NK-92 treated with Interleukin-12 subunit alpha and Interleukin-12 subunit beta, amount 100 ng/mL, for 24 hours (cell line): Measurements from ENCODE around the gene NMRAL1.

Experiments
- DNase-seq: peaks from one replicate; lab custom pipeline; 2025; lab: John Stamatoyannopoulos, UW

NMRAL1 gene

DNA sequence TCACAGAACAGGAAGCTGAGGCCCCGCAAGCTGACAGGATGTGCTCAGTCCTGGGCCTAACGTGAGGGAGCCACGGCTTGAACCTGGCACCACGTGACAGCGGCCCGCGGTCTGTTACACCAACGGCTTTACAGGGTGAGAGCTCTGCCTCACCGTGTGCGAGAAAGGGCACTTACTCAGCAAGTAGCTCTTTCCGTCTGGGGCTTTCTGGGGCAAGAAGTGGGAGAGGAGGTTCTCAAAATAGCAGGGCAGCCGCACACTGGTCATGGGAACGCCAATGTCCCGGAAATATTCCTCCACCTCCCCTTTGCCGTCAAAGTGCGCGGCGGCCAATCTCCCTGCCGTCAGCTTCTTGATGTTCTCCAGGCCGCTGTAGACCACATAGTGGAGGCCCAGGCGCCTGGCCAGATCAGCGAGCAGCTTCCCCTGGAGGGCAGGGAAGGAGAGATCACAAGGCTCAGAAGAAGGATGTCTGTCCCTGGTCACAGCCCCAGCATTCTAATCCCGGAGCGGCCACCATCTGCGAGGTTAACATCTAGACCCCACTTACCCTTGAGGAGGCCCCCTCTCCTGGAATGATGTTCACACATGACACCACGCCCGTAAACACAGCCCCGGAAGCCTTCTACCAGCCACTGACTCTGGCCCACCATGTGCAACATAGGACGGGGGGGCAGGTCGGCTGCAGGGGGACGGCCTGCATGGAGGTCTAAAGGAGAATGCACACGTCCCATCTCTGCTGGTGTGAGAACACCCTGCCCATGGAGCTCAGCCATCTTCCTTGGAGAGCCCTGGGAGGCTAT is 8.2 kb downstream of the NMRAL1 start:
- no peak for DNase-seq

DNA sequence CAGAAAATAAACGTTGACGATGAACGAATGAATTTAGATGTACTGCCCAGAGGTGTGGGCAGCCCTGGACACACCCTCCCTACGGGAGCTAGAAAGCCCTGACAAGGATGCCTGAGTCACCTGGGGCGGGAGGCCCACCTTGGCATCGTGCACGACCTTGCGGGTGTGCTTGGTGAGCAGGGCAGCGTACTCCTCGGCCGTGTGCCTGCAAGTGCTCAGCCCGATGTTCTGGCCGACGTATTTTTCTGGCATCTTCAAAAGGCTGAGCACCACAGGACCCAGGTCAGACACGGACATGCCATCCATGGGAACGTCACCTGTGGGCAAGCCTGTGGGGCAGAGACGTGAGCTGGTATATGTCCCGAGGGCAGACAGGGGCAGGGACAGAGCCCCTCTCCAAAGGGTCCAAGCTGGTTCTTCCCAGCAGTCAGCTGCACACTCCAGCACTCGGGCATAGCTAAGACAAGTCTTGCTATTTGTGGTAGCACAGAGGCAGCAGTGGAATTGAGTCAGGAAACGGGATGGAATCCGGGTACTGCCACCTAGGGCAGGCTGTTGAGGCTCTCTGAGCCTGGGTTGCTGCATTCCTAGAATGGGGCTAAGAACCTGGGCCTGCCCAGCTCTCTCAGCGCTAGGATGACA is 10.8 kb downstream of the NMRAL1 start:
- no peak for DNase-seq

DNA sequence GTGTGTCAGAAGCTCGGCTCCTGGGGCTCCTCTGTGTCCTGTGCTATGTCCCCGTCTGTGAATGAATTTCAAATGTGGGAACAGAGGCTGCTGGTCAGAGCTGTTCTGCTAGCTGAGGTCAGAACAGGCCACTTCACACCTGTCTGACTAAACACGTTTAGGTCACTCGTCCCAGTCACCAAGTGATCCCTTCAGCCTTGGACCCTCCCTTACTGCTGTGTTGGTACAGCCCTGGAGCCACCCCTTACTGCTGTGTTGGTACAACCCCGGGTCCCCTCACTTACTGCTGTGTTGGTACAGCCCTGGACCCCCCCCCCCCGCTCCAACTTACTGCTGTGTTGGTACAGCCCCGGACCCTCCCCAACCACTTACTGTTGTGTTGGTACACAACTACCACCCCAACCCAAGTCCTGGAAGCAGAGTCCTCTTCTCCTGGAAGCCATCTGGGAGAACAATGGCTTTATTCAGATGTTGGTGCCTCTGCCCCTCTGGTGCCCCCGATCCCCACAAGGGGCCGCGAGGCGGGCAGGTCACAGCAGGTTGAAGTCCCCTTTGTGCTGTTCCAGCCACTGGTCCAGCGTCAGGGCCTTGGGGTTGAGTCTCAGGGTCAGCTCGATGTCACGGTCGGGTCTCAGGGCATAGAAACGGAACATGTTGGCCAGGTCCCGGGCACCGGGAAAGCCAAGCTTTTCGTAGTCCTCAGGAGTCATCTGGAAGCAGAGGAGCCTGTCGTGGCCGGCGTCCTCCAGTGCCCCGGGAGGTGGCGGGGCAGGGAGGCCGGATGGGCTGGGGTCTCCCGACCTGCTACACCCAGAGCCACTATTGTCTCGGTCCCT is 13.0 kb downstream of the NMRAL1 start:
- DNase-seq: no peak

DNA sequence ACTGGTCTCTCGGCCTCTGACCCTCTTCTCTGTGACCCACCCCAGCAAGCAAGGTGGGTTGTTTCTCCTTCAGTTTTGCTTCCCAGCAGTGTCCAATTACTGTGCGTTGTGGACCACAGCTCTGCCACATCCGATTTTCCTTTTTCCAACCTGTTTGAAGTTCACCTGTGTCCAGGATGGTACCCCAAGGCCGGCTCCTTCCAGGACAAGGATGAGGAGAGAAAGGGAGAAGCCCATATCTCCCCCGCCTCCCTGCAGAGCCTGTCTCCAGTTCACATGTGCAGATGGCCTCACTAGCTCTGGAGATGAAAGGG is 13.5 kb downstream of the NMRAL1 start:
- no peak for DNase-seq

DNA sequence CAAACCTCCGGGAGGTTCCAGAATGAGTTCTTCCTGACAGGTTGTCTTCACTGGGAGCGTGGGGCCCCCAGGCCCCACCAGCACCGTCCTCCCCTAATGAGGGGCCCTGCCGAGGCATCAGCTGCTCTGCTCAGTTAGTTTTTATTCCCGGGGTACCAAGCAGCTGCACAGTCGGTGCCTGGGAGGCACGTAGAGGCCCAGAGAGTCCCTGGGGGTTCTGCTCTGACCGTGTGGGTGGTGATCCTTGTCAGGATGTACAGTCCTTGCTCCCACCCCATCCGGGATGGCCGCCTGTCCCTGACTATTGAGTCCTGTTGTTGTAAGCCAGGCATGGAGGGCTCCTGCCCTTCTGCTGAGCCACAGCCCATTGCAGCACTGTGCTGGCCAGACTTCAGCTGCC is 18.5 kb downstream of the NMRAL1 start:
- DNase-seq: no peak

DNA sequence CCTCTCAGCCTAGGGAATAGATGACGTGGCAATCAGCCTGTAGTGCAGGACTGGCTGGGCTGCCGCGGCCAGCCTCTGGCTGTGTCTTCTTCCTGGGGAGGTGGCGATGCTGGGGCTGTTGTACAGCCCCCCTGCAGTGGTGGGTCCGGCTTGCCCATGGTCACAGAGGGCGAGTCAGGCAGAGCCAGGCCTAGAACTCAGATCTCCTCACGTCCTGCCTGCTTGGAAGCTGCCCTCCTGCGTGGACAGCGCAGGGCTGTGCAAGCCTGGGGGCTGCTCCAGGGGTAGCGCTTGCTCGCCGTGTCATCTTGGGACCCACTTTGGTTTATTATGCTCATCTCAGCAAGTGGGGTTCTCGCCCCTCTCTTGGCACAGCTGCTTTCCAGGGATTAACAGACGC is 19.3 kb downstream of the NMRAL1 start:
- no peak for DNase-seq

DNA sequence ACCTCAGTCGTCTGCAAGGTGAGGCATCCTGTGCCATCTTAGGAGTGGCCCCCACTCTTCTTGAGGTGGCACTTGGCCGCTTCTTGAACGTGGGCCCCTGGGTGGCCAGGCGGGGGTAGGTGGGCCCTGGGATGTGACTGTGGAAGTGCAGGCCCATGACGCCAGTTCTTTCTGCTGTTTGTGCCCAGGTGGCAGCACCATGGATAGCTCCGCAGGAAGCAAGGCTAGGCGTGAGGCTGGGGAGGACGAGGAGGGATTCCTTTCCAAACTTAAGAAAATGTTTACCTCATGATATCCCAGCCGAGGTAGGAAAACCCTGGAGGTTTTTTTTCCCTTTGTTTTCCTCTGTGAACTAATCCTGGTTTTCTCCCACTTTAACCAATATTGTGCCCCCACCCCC is 19.8 kb downstream of the NMRAL1 start:
- no peak for DNase-seq

DNA sequence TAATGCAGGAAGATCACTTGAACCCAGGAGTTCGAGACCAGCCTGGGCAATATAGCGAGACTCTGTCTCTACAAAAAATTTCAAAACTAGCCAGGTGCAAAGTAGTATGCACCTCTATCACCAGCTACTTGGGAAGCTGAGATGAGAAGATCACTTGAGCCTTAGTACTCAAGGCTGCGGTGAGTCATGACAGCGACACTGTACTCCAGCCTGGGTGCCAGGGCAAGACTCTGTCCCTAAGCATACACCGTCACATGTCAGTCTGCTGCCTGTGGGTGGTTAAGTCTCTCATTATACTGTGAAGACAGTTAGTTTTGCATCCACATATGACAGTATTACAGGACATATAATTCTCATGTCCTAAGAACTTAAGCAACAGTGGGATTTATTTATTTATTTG is 21.8 kb downstream of the NMRAL1 start:
- no peak for DNase-seq

DNA sequence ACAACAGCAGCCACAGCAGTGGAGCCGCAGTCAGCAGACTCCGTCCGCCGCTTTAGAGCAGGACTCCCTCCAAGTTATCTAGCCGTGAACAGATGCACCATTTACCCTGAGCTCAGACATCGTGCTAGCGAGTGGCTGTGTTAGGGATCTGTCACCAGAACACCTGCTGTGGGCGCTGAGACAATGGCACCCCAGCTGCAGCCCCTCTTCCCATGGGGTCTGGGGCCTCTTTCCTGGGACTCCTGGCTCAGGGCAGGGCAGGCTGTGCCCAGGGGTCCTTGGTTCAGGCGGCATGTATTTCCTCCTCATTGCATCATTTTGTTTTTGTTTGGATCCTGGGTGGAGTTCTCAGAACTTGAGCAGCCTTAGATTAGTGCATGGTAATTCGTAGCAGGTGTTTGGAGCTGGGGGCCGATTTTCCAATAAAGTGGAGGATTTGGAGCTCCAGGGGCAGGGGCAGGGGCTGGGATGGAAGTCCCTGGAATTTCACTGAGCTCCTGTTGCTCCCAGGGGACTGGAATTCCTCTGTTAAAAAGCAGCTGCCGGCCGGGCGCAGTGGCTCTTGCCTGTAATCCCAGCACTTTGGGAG is 23.4 kb downstream of the NMRAL1 start:
- DNase-seq: no peak

DNA sequence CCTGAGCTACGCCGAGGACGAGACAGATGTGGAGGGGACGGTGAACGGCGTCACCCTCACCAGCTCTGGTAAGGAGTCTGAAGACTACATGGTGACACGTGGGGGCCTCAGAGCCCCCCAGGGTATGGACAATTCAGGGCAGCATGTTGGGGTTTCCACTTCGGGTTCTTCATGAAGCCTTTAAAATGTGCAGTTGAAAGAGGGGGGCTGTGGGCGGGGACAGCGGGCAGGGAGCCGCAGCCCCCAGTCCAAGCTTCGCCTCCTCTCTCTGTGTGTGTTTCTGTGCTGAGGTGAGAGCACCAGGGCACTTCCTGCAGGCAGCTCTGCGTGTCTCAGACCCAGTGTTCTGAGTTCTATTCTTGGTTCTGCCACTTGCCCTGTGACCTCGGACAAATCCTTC is 24.0 kb downstream of the NMRAL1 start:
- DNase-seq: no peak

DNA sequence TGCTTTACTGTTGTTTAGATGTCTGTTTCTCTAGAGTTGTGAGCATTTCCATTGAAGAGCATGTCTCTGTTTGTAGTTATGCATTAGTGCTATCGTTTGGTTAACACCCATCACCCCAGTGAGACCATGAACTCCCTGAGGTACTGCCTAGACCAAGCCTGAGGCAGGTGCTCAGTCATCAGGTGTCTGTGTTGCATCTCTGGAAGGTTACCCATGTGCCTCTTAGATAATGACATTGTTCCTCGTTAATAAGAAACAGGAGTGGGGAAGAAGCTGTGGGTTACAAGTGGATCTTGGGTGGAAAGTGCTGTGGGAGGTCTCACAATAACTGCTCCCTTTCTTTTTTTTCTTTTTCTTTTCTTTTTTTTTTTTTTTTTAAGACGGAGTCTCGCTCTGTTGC is 30.4 kb downstream of the NMRAL1 start:
- DNase-seq: no peak

DNA sequence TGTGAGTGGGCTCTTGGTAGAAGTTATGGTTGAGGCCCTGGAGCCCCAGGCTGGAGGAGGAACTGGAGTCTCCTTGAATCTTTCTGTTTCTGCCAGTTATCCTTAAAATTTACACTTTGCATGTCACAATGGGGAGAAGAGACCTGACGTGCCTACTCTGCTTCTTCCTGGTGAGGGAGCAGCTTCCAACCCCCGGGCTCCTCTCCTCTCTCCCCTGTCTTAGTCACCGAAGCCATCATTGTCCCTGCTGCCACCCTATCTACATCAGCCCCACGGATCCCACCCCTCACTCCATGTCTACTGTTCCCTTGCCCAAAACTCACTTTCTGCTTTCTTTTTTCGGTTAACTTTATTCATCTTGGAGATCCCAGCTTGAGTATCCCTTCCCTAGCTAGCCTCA is 31.2 kb downstream of the NMRAL1 start:
- DNase-seq: no peak

DNA sequence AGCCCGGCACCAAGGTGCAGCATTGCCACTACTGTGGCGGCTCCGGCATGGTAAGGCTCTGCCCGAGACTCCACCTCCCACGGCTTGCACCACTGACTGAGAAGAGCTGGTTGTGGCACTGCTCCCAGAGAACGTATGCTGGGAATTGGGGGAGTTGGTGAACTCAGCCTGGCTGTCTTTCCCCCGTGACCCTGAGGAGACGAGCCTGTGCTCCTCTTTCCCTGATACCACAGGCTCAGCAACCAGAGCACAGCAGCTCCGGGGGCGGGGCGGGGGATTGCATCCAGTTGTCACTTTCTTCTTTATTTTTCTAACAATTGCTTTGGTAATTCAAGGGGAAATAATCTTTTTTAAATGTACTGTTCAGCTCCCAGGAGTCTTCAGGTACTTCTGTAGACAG is 32.1 kb downstream of the NMRAL1 start:
- no peak for DNase-seq

DNA sequence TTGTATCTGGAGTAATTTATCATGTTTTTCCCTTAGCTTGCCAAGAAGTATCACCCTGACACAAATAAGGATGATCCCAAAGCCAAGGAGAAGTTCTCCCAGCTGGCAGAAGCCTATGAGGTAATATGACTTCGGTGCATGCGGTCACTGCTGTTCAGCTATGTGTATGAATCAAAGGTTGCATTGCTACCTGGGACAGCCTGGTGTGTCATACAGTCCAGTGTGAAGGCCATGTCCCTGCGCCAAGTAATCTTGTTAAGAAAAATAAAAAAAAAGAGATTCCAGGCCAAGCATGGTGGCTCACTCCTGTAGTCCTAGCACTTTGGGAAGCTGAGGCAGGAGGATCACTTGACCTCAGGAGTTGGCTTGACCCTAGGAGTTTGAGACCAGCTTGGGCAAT is 37.1 kb downstream of the NMRAL1 start:
- no peak for DNase-seq

DNA sequence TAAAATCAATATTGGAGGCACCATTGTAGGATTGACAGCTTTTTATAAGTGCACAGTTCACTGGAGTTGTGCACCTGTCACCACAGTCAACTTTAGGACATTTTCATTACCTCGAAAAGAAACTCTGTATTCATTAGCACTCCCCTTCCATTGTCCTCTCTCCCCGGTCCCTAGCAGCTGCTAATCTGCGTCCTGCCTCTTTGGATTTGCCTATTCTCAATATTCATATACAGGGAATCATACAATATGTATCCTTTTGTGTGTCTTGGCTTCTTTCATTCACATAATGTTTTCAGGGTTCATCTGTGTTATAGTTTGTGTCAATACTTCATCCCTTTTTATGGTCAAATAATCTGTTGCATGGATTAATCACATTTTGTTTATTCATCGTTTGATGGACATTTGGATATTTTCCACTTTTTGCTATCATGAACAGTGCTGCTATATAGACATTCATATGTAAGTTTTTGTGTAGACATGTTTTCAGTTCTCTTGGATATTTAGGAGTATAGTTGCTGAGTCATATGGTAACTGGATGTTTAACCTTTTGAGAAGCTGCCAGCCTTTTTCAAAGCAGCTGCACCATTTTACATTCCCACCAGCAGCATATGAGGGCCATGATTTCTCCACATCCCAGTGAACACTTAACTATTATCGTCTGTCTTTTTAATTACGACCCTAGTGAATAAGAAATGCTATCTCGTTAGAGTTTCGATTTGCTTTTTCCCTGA is 38.9 kb downstream of the NMRAL1 start:
- no peak for DNase-seq

DNA sequence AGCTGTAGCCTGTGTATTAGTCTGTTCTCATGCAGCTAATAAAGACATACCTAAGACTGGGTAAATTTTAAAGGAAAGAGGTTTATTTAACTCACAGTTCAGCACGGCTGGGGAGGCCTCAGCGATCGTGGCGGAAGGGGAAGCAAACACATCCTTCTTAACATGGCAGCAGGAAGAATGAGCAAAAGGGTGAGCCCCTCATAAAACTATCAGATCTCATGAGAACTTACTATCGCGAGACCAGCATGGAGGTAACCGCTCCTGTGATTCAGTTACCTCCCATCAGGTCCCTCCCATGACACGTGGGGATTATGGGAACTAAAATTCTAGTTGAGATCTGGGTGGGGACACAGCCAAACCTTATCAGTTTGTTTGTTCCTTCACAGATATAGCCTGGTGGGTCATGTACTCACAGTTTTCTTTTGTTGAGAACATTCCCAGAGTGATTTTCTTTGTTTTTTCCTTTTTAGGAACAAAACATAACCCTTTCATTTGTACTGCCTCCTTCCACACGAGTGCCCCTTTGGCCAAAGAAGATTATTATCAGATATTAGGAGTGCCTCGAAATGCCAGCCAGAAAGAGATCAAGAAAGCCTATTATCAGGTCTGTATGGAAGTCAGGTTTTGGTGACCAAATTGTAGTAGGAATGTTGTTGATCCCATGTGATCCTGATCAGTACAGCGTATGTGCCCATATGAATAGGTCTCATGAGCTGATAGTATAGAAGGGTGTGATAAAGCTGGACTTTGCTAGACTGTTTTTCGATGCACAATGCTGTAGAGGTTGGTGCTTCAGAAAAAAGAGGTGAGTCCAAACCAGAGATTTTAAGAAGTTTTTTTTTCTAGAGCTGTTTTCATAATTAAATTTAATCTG is 40.3 kb downstream of the NMRAL1 start:
- no peak for DNase-seq

DNA sequence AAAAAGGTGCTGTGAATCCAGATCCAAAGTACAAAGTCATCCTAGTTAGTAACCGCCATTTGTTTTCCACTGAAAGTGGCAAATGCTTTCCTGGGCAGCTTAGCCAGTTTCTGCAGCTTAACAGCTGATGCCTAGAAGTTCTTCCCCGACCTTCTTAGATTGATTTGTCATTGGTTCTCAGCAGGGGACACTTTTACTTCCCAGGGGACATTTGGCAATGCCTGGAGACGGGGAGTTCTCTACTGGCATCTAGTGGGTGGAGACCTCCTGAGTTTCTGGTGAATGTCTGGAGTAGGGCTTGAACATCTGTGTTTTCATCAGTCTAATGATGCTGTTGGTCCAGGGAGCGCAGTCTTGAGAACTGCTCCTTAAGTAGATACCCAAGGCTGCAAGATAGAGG is 41.2 kb downstream of the NMRAL1 start:
- DNase-seq: no peak

DNA sequence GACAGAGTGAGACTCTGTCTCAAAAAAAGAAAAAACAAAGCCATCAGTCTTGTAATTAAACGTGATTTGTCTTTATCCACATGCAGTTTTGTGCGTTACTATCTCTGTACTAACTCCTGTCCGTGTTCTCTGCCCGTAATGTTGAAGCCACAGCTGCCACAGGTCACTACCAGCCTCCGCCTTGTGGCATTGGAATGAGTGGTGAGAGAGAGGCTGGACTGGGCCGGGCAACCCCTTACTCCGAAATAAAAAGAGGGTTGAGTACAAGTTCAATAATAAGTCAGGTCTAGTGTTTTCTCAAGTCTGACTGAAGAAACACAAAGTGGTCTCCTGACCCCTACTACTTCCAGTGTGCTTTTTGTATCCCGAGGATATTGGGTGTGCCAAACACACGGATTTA is 43.4 kb downstream of the NMRAL1 start:
- DNase-seq: no peak

DNA sequence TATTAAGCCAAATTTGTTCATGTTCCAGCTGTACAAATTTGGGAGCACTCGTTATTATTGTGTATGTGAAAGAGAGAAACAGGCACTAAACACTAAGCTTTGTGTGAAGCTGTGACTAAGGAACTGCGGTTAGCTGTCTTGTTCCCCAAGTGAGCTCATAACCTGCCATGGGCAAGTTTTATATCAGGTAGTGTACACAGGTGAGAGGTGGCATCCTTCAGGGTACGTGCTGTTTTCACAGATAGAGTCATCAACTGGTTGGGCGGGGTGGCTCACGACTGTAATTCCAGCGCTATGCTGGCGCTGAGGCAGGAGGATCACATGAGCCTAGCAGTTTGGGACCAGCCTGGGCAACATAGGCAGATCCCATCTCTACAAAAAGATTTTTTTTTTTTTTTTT is 45.9 kb downstream of the NMRAL1 start:
- no peak for DNase-seq

DNA sequence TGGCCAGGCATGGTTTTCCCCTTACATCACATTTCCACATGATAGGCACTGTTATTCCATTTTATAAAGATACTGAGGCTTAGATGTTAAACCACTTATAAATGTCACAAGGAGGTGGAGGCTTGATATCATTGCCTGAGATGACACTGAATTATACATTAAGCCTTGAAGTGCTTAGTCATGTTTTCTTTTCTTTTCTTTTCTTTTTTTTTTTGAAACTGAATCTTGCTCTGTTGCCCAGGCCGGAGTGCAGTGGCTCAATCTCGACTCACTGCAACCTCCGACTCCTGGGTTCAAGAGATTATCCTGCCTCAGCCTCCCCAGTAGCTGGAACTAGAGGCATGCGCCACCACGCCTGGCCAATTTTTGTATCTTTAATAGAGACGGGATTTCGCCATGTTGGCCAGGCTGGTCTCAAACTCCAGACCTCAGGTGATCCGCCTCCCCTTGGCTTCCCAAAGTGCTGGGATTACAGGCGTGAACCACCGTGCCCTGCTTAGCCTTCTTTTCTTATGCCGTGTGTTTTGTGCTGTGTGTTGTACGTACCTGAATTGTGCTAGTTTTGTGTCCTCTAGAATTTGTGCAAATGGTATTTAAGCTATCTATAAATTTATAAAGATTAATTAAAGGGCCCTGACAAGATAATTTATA is 47.6 kb downstream of the NMRAL1 start:
- DNase-seq: no peak
